HFFc6 (cell line): ENCODE data around the gene CD79B. TPM values are rescaled to one million over a fixed set of nuclear protein-coding genes. Genes with fewer than 3 reads are reported as not detected.

Experiments used
- DNase-seq: peaks from one replicate; pipeline ENCODE4 v3.0.0-alpha.2; 2018
- H3K27ac Mint-ChIP-seq: 2 replicates; pipeline ENCODE4 v1.8.0; 2020; ENCODE audit warnings: mild to moderate bottlenecking, mixed read lengths
- H3K27me3 Mint-ChIP-seq: 2 replicates; pipeline ENCODE4 v1.8.0; 2021; ENCODE audit warnings: mild to moderate bottlenecking, moderate library complexity, mixed read lengths; ENCODE audit not compliant: insufficient read depth
- H3K36me3 Mint-ChIP-seq: 2 replicates; pipeline ENCODE4 v1.8.0; 2021; ENCODE audit warnings: low read depth, mixed read lengths
- H3K4me1 Mint-ChIP-seq: 2 replicates; pipeline ENCODE4 v1.8.0; 2020; ENCODE audit warnings: low read depth, mixed read lengths
- H3K4me3 Mint-ChIP-seq: 2 replicates; pipeline ENCODE4 v1.8.0; 2020; ENCODE audit warnings: mild to moderate bottlenecking, moderate library complexity, mixed read lengths
- H3K9me3 Mint-ChIP-seq: 2 replicates; pipeline ENCODE4 v1.8.0; 2020; ENCODE audit warnings: mild to moderate bottlenecking, mixed read lengths
- total RNA-seq, 6 experiments: library from RNA; stranded (reverse); fragmentation: NEBNext Ultra II Directional; extraction: Animal tissue kit (Norgen Biotek cat#: 25700); gene quantifications; 2 replicates in 1 of 6; 3 replicates in 5 of 6; pipeline ENCODE4 v1.2.3, GENCODE V29; 2021
- TF ChIP-seq, protein P1 (sequence below): fragments of 200-600 bp; sonication (generic); IDR thresholded peaks from 2 replicates; pipeline ENCODE4 v1.5.0; 2021; ENCODE audit warnings: antibody characterized with exemption, mild to moderate bottlenecking

Gene CD79B
- total RNA-seq, 6 experiments from 2014 or later, result 0.26 to 0.76 (median 0.34) TPM; not detected in 1

DNA sequence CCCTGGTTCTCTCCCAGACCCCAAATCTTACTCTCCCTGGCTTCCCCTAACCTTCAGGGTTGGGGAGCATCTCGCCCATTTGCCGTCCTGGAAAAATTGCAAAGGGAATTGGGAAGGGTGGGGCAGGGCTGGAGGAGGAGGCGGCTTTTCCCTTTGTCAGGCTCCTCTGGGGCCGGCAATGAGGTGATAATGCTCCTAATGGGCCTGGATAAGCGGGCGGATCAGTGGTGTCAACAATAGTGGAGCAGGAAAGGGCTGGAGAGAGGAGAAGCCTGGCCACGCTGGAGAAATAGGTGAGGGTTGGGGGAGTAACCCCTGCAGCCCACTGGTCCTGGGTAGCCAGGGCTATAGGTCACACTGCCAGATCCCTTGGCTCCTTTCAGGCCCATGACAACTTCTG lies 28.3 kb upstream of the CD79B start:
- TF ChIP-seq, protein P1, sequence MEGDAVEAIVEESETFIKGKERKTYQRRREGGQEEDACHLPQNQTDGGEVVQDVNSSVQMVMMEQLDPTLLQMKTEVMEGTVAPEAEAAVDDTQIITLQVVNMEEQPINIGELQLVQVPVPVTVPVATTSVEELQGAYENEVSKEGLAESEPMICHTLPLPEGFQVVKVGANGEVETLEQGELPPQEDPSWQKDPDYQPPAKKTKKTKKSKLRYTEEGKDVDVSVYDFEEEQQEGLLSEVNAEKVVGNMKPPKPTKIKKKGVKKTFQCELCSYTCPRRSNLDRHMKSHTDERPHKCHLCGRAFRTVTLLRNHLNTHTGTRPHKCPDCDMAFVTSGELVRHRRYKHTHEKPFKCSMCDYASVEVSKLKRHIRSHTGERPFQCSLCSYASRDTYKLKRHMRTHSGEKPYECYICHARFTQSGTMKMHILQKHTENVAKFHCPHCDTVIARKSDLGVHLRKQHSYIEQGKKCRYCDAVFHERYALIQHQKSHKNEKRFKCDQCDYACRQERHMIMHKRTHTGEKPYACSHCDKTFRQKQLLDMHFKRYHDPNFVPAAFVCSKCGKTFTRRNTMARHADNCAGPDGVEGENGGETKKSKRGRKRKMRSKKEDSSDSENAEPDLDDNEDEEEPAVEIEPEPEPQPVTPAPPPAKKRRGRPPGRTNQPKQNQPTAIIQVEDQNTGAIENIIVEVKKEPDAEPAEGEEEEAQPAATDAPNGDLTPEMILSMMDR, result no peak
- Mint-ChIP-seq H3K9me3 (no peaks in the 10 kb centered on the region), H3K27ac (no peak overlapping the region), H3K27me3 (peaks cover 3% of the 10 kb centered on the region), H3K36me3 (no peaks in the 10 kb centered on the region), H3K4me3 (no peak overlapping the region), H3K4me1 (peaks cover 17% of the 10 kb centered on the region)
- no peak for DNase-seq

- no peaks in the 10 kb centered on the region for H3K36me3 Mint-ChIP-seq
- no peaks in the 10 kb centered on the region for H3K9me3 Mint-ChIP-seq
- no peak overlapping the region for H3K4me3 Mint-ChIP-seq
- no peak overlapping the region for H3K27ac Mint-ChIP-seq
- no peak for DNase-seq
- TF ChIP-seq, protein P1, result no peak
- peaks cover 3% of the 10 kb centered on the region for H3K27me3 Mint-ChIP-seq
- H3K4me1 Mint-ChIP-seq, result peaks cover 17% of the 10 kb centered on the region
Measured at GRCh38 chr17:63960006-63960405, 27.9 kb upstream of the CD79B start.

DNA sequence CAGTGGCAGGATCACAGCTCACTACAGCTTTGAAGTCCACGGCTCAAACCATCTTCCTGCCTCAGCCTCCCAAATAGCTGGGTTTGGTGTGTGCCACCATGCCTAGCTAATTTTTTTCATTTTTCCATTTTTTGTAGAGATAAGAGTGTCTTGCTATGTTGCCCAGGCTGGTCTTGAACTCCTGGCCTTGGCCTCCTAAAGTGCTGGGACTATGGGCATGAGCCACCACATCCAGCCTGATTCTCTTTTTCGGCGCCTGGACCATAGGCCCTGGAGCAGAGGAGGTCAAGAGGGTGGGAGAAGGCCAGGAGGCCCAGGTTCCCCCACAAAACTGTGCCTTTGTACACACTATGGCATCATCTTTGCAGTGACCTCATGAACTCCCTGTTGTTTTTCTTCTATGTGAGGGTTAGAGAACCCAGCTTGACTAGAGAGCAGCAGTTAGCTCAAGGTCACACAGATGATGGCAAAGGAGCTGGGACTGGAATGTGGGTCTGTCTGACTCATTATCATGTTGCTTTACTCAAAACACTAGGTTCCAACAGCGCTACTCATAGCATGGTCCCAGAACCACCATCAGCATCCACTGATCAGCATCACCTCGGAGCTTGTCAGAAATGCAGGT lies 24.3 kb upstream of the CD79B start:
- TF ChIP-seq, protein P1, result no peak
- Mint-ChIP-seq H3K4me1 (peaks cover 17% of the 10 kb centered on the region), H3K9me3 (no peaks in the 10 kb centered on the region), H3K4me3 (no peak overlapping the region), H3K27me3 (peaks cover 12% of the 10 kb centered on the region), H3K36me3 (no peaks in the 10 kb centered on the region), H3K27ac (no peak overlapping the region; the same call in 1 of the 2 replicates)
- peak; percentile 59 for DNase-seq

GRCh38 chr17:63955791-63956190 lies 23.7 kb upstream of the CD79B start:
- Mint-ChIP-seq H3K27me3 (peaks cover 12% of the 10 kb centered on the region), H3K4me3 (no peak overlapping the region), H3K4me1 (peaks cover 17% of the 10 kb centered on the region), H3K27ac (no peak overlapping the region), H3K9me3 (no peaks in the 10 kb centered on the region), H3K36me3 (no peaks in the 10 kb centered on the region)
- TF ChIP-seq, protein P1, result no peak
- no peak for DNase-seq

DNA sequence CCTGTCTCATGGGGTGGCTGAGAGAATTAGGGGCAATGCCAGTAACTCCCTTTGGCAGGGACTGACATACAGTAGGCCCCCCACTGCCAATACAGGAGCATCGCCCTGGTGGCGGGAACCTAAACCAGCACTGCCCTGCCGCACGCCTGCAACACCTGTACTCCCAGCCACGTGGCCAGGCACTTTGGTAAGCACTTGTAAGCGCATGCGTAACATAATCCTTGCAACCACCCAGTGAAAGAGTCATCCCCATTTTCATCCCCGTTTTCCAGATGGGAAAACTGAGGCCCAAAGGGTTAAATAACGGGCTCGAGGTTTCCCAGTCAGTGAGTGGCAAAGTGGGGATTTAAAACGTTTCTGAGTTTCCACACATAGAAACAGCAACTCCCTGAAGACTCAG lies 23.1 kb upstream of the CD79B start:
- peaks cover 12% of the 10 kb centered on the region for H3K27me3 Mint-ChIP-seq
- H3K9me3 Mint-ChIP-seq, result no peaks in the 10 kb centered on the region
- no peaks in the 10 kb centered on the region for H3K36me3 Mint-ChIP-seq
- no peak overlapping the region for H3K4me3 Mint-ChIP-seq
- no peak for DNase-seq
- H3K27ac Mint-ChIP-seq, result no peak overlapping the region
- TF ChIP-seq, protein P1, result no peak
- H3K4me1 Mint-ChIP-seq, result peaks cover 17% of the 10 kb centered on the region
